Measurements from ENCODE around the gene BHMT2.

BHMT2 gene, protein sequence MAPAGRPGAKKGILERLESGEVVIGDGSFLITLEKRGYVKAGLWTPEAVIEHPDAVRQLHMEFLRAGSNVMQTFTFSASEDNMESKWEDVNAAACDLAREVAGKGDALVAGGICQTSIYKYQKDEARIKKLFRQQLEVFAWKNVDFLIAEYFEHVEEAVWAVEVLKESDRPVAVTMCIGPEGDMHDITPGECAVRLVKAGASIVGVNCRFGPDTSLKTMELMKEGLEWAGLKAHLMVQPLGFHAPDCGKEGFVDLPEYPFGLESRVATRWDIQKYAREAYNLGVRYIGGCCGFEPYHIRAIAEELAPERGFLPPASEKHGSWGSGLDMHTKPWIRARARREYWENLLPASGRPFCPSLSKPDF

DNA sequence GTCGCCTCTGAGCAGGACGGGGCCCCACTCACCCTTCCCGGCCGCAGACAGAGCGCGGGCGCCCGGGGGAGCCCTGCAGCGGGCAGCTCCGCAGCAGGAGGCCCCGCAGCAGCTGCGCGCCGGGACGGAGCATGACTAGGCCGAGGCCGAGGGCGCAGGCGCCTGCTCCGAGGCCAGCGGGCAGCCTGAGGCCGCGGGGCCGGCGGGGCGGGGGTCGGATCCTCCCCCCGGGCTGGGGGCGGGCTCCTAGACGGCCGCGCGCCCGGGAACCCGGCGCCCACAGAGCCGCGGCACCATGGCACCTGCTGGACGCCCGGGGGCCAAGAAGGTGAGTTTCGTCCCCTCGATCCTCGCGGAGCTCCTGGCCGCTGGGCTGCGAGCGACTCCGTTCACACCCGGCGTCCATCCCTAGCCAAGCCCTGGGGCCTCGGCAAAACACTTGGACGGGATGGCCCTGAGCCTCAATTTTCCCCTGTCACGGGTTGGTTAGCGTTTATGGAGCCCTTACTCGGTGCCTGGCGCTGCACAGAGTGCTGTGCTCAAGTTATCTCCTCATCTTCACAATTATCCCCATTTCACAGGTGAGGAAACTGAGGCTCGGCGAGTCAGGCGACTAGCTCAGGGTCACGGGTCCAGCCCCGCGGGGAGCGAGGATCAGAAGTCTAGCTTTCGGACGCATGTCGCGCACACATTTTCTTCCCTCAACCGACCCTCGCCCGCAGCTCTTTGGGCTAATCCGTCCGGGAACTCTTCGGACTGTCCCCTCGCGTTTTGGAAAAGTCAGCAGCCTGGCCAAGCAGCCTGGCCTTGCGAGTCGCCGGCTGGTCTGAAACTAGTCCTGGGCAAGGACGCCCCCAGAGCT is at the start of gene BHMT2, which contains the start of gene DMGDH:
Gene BHMT2 (plus strand): TSS at position 280 of the 862 bp plus-strand sequence. CDS start 16 bp downstream, at position 296.
Gene DMGDH (minus strand): TSS at position 187 of the 862 bp plus-strand sequence. CDS start 54 bp downstream, at position 133.
- DNase-seq (ENCODE audit: low read depth in 2 of 3, low spot score in 1 of 3), result no peak

DNA sequence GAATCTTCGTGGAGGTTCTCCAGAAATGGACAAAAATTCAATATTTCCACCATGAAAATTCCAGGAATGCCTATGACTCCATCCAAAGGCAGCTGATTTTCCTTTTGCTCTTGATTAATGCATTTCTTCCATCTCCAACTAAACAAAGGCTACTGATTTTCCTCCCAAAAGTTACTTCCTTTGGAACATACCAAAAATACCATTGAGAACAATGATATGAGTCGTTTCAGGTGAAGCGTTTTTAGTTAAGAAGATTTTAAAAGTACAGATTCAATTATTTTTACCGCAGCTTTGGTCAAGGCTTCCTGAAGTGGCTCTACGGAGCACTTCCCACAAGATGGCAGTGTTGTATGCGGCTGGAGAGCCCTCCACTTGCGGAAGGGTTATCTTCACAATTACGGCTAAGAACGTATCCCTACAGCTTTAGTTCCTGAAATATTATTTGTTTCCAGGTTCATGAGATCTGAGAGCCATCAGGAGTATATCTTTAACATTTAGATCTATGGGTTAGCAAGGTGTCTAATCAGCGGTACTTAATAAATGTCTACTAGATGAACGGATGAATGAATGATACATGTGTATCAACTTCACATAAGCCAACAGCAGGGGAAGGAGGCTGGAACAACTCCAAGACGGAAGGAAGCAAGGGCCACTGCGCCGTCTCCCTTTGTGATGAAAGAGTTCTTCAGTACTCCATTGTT is 48.6 kb upstream of the BHMT2 start:
- DNase-seq (ENCODE audit: low read depth in 2 of 3, low spot score in 1 of 3), result peak; percentile 17 to 46 (median 21)

DNA sequence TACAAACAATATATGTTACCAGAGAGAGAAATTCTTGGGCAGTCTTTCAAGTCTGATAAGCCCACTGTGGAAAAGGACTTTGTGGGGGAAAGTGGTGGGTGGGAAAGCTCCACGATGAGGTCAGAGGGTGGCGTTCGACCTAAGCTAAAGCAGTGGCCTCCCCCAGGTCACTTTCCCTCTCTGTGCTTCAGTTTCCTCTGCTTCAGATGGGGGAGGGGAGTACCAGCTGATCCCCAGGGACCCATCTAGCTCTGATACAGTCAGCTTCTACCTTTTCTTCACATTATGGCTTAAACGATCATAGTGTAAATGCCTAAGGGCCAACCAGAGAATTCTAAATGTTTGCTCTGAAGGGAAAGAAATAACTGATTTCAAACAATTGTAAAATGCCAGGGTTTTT is 47.8 kb upstream of the BHMT2 start:
- no peak for DNase-seq (ENCODE audit: low read depth in 2 of 3, low spot score in 1 of 3)

DNA sequence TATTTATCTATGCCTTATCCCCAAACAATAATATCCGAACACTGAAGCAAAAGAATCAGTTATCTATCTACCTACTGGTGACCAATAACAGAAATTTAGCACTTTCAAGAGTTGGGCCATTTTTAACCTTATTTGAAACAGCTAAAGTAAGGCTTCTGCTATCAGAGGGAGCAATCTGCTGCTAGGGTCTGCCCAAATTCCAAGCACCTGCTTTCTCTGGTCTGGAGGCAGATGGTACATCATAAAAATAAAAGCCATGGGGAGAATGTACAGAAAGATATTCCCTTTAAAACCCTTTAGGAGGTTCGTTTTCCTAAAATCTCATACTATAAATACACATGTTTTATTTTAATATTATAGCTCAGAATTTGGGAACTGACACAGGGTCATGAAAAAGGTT is 46.8 kb upstream of the BHMT2 start:
- no peak for DNase-seq (ENCODE audit: low read depth in 2 of 3, low spot score in 1 of 3)

DNA sequence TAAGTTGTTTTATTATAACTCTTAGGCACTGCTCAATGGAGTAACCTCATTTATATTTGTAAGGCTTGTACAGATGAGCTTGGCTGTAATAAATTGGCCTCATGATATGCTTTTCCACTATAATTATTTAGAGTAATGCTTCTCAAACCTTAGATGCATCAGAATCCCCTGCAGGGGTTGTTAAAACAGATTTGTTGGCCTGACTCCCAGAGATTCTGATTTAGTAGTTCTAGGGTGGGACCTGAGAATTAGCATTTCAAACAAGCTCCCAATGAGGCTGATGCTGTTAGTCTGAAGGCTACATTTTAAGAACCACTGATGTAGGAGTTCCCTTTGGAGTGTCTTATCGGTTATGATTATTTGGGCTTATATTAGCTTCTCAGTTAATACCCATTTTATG is 46.2 kb upstream of the BHMT2 start:
- DNase-seq (ENCODE audit: low read depth in 2 of 3, low spot score in 1 of 3), result no peak

DNA sequence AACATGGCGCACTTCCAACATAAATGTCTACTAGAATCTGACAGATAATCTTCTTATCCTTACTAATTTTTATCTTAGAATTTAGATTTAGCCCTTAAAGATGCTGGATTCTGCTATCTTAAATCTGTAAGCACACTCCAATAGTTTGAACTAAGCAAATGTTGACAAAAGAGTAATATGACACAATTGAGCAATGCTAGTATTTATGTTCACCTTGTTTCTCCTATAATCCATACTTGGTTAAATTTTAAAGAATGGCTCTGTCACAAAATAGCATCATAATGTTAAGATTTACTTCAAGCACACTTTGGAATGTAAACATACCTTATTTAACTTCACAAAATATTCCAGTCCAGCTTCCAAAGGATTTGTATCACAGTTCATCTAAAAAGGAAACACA is 45.6 kb upstream of the BHMT2 start:
- DNase-seq (ENCODE audit: low read depth in 2 of 3, low spot score in 1 of 3), result no peak

DNA sequence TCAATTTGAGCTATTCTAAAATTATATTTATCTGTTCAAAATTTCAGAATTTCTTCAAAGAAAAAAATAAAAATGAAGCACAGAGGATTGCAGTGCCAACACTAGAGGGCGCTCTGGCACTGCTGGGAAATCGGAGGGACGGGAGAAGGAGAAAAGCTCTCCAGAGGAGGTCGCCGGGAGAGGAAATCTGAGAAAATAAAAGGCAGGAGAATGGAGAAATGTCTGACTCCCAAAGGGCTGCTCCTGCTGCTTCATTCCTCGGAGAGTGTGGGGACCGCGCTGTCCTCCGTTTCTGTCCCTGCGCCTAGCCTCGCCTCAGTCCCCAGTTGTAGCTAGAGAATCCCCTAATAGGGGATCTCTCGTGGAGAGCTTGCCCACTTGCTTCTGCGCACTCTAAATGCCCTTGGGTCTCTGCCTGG is 44.5 kb upstream of the BHMT2 start:
- DNase-seq (ENCODE audit: low read depth in 2 of 3, low spot score in 1 of 3), result peak; percentile 4 to 53 (median 34)

DNA sequence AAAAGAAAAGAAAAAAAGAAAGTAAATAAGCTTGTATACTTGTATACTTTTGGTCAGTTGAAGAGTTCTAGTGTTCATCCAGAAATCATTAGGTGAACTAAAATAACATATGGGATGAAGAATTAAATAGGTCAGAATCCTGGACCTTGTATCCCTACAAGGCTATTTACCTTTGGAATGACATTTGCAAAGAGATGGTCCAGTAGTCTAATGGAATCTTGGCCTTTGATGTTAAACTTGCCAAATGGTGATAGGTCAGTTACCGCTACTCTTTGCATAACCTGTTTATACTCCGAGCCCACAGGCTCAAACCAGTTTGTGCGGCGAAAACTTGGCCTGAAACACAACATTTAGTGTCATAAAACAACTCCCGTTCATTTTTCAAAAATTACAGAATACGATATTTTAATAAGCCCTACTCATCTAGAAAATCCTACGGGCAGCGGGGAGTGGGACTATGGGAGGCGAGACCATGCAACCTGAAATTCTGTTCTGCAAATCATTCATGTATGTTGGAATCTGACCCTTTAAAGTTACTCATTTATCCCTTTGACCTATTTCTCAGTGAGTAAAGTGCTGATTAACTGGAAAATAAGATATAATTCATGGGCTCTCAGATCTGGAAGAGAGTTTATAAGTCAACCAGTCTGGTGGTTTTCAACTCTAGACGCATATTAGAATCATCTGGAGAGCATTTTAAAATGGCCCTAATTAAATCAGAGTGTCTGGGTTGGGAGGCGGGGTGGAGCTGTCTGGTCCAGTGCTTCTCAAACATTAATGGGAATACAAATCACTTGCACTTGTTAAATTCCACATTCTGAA is 38.7 kb upstream of the BHMT2 start:
- no peak for DNase-seq (ENCODE audit: low read depth in 2 of 3, low spot score in 1 of 3)

DNA sequence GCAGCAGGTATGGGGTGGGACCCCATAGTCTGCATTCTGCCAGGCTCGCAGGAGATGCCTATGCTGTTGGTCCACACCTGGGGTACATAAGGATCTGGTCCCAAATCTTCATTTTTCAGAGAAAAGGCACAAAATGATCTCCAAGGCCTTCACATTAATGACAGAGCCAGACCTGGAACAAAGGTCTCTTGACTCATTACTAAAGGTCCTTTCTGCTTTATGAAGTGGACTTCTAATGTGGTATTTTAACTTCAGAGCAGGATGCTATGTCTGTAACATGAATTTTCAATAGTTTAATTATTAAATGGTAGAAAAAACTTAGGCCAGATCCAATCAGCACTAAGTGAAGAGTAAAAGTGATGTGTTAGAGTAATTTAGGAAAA is 38.1 kb upstream of the BHMT2 start:
- DNase-seq (ENCODE audit: low read depth in 2 of 3, low spot score in 1 of 3), result no peak

DNA sequence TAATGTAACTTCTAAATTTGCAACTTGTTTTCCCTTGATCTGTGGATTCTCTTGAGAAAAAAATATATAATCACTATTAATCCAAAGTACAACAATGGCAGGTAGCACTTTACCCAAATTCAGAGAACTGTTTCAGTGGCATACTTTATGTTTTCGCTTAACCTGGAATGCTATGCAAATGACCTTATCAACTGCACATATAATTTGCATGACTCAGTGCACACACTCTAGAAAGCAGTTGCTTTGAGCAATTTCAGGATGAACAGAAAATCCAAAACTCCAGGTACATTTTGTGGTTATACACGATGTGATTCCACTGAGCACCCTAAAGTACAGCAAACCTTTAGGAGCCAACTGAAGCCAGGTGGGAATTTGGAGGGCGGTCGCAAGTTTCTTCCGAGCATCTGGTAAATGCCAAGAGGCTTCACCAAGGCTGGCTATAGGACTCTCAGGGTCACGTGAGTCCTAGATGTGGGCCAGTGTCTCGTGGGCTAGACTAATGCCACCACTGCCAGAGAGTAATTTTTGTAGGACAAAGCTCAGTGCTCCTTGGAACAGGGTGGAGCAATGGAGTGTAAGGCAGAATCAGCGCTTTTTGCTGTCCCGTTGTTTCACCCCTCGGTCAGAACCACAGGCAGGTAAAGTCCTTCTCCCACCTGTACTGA is 37.4 kb upstream of the BHMT2 start:
- no peak for DNase-seq (ENCODE audit: low read depth in 2 of 3, low spot score in 1 of 3)

DNA sequence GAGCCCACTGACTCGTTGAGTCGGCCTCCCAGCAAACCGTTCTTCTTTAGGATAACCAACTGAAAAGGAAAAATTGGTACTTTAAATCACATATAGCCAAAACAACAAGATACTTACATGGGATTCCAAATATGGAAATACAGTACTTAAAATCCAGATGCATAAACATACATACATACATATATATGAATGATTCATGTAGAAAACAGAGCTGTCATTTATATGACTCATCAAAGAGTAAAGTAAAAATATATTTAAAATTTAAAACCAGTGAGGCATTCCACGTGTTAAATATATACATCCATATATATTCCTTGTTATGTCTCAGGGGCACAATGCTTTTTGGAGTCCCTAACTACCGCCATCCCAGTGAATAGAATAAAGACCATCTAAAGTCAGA is 36.8 kb upstream of the BHMT2 start:
- no peak for DNase-seq (ENCODE audit: low read depth in 2 of 3, low spot score in 1 of 3)

DNA sequence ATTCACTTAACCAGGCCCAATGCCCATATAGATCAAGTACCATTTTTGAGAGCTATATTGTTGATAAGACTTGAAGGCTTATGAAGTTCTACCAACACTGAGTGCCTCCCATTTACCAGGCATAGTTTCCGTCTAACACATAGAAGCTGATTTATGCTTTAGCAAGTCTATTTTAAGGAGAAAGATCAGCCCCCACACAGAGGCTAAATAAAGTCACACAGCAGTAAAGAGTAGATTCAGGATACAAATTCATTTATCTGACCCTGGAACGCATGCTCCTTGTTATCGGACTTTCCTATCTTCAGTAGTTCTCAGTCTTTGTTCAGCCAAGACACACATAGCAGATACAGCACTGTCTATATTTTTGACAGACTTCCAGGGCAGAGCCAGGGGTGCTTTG is 34.3 kb upstream of the BHMT2 start:
- DNase-seq (ENCODE audit: low read depth in 2 of 3, low spot score in 1 of 3), result no peak

DNA sequence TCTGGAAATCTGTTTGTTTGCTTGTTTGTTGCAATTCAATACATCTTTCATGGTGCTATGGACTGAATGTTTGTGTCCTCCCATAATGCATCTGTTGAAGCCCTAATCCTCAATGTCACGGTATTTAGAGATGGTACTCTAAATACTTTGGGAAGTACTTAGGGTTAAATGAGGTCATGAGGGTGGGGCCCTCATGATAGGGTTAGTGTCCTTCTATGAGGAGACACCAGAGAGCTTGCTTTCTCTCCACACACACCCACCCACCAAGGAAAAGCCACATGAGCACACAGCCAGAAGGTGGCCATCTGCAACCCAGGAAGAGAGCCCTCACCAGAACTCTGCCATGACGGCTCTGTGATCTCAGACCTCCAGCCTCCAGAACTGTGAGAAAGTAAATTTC is 32.8 kb upstream of the BHMT2 start:
- DNase-seq (ENCODE audit: low read depth in 2 of 3, low spot score in 1 of 3), result no peak

DNA sequence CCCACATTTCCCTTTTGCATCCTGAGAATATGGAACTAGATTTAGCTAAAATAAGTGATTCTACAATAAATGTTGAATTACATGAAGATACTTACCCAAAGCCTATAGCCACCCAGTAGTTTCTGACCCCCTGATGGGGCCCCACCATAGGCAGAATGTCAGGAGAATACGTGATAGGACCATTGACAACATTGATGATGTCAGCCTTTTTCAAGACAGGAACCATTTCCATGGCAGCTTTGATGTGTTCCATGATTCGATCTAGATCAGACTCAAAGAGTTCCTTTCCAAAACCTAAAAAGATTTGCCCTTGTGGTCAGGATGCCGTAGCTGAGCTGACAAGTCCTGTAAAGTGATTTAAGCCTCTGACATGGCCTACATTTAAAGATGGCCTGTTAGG is 27.4 kb upstream of the BHMT2 start:
- no peak for DNase-seq (ENCODE audit: low read depth in 2 of 3, low spot score in 1 of 3)

DNA sequence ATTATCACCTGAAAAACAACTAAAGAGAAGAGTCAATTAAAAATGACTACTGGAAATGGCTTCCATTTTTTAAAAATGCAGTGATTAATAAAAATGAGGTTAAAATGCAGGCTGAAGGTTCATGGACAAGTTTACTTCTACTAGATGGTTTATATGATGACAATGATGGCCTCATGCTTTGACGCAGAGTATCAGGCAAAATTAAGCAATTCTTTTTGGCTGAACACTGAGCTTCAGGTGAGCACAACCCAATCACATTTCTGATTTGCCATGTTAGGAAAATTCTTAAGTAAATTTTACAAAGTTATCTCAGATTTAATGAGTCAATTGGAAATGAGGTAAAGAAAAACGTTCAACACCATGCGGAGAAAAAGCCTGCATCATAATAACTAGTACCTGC is 22.4 kb upstream of the BHMT2 start:
- no peak for DNase-seq (ENCODE audit: low read depth in 2 of 3, low spot score in 1 of 3)

DNA sequence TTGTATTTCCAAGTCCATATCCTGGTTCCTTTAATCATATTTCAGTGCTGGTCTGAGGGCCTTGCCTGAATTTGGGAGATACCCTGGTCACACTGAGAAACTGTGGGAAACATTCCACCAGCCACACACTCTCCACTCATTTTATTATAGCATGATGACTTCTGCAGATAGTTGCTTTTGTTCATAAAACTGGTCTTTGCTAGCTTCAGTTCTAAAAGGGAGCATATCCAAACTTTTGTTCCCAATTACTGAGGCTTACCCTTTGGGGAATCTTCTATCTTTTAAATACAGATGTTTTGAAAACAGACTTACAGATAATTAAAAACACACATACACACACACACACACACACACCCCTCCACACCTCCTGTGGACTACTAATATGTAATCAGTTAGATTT is 21.1 kb upstream of the BHMT2 start:
- no peak for DNase-seq (ENCODE audit: low read depth in 2 of 3, low spot score in 1 of 3)

DNA sequence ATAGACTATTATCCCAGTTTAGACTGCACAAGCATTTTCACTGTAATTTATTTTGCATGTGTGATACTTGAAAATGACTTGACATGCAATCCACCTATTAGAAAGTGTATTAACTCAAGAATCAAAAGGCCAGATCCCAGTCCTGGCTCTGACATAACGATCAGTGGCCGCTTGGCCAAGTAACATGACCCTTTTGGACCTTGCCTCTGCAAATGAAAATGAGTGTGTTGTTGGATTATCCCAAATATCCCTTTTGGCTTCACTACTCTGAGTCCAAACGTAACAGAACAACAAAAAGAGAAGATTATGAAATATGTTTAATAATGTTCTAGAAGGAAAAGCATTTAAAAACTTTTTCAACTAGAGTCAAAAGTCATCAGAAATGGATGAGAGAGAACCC is 19.1 kb upstream of the BHMT2 start:
- DNase-seq (ENCODE audit: low read depth in 2 of 3, low spot score in 1 of 3), result no peak

DNA sequence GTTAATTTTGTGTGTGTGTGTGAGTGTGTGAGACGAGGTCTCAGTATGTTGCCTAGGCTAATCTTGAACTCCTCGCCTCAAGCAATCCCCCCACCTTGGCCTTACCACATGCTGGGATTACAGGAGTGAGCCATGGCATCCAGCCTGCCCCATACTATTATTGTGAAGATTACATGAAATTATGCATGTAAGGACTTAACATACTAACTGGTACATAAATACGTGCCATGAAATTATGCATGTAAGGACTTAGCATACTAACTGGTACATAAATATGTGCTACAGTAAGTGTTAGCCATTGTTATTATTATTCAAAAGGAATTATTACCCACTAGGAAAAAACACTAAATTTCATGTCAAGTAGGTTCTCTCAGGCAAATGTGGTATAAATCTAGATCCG is 16.2 kb upstream of the BHMT2 start:
- DNase-seq (ENCODE audit: low read depth in 2 of 3, low spot score in 1 of 3), result no peak

DNA sequence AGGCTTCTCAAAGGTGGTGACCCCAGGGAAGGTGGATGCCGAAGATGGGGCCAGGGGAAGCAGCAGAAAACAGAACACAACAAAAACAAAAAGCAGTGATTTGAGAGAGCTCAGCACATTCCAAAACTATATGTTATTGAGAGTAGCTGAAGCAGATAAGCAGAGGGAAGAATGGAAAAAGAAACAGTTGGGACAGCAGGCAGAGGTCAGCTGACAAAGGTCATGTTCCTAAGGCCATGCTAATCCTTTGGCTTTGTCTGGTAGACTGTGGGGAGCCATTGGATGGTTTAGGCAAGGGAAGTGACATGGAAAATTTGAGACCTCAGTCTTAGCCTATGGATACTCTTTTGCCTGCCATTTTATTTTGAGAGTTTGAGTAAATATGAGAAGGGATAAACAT is 14.6 kb upstream of the BHMT2 start:
- no peak for DNase-seq (ENCODE audit: low read depth in 2 of 3, low spot score in 1 of 3)

DNA sequence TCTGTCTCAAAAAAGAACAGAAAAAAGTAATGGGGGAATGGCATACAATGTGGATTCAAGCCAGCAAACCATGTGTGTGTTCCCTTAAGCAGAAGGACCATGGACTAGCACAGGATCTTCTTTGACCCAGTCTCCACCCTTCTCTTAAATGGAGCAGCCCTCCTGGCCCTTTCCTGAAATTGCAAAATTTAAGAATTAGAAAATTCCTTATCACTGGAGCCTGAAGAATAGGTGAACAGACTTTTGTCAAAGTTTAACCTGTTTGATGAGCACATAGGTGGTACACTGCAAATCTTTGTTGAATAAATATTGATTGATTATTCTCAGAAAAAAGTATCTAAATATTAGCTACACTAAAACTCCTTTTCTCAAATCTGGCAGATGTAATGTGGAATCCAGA is 12.7 kb upstream of the BHMT2 start:
- no peak for DNase-seq (ENCODE audit: low read depth in 2 of 3, low spot score in 1 of 3)

Measured in stimulated activated CD4-positive, alpha-beta T cell treated with anti-CD3 and anti-CD28 coated beads, Interleukin-12 subunit alpha, Interleukin-12 subunit beta, amount 100 ng/mL, for 48 hours (primary cell).